HG02642 (cell line): ENCODE measurements around the gene CARS1.
A peak's percentile ranks its signal among the peaks of the same experiment; 100 is the strongest.

Source experiments
- ATAC-seq: cut with Tn5 transposase; IDR thresholded peaks from one replicate; pipeline ENCODE4 v1.9.1; 2021; ENCODE audit warnings: mild to moderate bottlenecking; ENCODE audit not compliant: unreplicated experiment, poor library complexity

Gene CARS1

GRCh38 chr11:2995893-2996554 is 61.2 kb downstream of the CARS1 start:
- ATAC-seq: no peak

GRCh38 chr11:2995031-2995561 is 62.1 kb downstream of the CARS1 start:
- no peak for ATAC-seq

GRCh38 chr11:2994336-2994730 is 62.9 kb downstream of the CARS1 start:
- no peak for ATAC-seq

GRCh38 chr11:2992997-2993325 is 64.3 kb downstream of the CARS1 start:
- no peak for ATAC-seq

- peak; percentile 86 for ATAC-seq
These were observed 64.8 kb downstream of the CARS1 start, which contains the start of gene NAP1L4 for GRCh38 chr11:2992234-2992996. TSS of gene NAP1L4 (minus strand) at chr11:2992329. CDS start at chr11:2979220, 13,109 bp downstream.

- peak; percentile 50 for ATAC-seq
These were observed 65.6 kb downstream of the CARS1 start for GRCh38 chr11:2991452-2992233.

- ATAC-seq: no peak
These were observed 66.4 kb downstream of the CARS1 start for GRCh38 chr11:2990617-2991451.

GRCh38 chr11:2989551-2989950 is 67.7 kb downstream of the CARS1 start:
- ATAC-seq: no peak

- no peak for ATAC-seq
These were observed 68.2 kb downstream of the CARS1 start for GRCh38 chr11:2989006-2989405.

GRCh38 chr11:2987881-2988861 is 69.1 kb downstream of the CARS1 start:
- no peak for ATAC-seq

- ATAC-seq: no peak
These were observed 73.3 kb downstream of the CARS1 start for GRCh38 chr11:2983908-2984307.

GRCh38 chr11:2982214-2982613 is 75.0 kb downstream of the CARS1 start:
- no peak for ATAC-seq

- no peak for ATAC-seq
These were observed 76.1 kb downstream of the CARS1 start for GRCh38 chr11:2981130-2981529.

GRCh38 chr11:2980168-2980840 is 76.9 kb downstream of the CARS1 start:
- no peak for ATAC-seq

GRCh38 chr11:2977113-2977512 is 80.1 kb downstream of the CARS1 start:
- no peak for ATAC-seq

GRCh38 chr11:2976294-2977063 is 80.7 kb downstream of the CARS1 start:
- no peak for ATAC-seq

GRCh38 chr11:2975594-2975993 is 81.6 kb downstream of the CARS1 start:
- no peak for ATAC-seq

GRCh38 chr11:2974272-2974671 is 83.0 kb downstream of the CARS1 start:
- ATAC-seq: no peak
